Measurements from ENCODE around the gene SMOC2. TPM values are rescaled to one million over a fixed set of nuclear protein-coding genes. Genes with fewer than 3 reads are reported as not detected.
"Not testable (repeated sequence)": the region's sequence is repeated elsewhere in the genome, so short reads cannot be mapped to it uniquely, and the experiment has no call there.

SMOC2 gene
- total and polyA plus RNA-seq, 7 donors = 12.3 to 90.3 (median 22.8) TPM

DNA sequence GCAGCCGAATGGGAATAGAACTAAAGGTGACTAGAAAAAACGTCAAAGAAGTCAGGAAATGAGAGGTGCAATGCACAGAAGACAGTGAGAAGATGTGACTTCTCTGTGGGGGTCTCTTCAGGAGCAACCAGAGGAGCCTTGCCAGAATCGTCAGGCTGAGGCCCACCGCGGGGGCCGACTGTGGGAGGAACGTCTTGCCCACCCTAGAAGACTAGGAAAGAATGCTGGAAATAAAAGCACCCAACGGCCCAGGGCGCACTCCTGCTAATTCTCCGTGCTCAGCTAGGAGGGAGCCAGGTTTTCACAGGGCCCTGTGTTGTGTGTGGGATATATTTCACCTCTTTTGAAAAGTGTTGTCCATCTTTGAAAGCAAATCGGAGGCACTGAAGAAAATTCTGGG, 129.2 kb downstream of the SMOC2 start:
- DNase-seq (no peak), ATAC-seq (no peak)
- Histone ChIP-seq H3K27me3 (ENCODE audit: insufficient read depth in 3 of 3, low read length in 2 of 3) (peaks cover 0 to 10% (median 3%) of the 10 kb centered on the region in 3 donors), H3K36me3 (ENCODE audit: insufficient read depth in 1 of 2, low read depth in 1 of 2) (no peaks in the 10 kb centered on the region), H3K4me3 (no peak overlapping the region), H3K9me3 (no peaks in the 10 kb centered on the region), H3K27ac (no peak overlapping the region), H3K4me1 (no peaks in the 10 kb centered on the region)
- intact Hi-C loops (cut with DNase I) = no loop called here
- TF ChIP-seq, protein P1, sequence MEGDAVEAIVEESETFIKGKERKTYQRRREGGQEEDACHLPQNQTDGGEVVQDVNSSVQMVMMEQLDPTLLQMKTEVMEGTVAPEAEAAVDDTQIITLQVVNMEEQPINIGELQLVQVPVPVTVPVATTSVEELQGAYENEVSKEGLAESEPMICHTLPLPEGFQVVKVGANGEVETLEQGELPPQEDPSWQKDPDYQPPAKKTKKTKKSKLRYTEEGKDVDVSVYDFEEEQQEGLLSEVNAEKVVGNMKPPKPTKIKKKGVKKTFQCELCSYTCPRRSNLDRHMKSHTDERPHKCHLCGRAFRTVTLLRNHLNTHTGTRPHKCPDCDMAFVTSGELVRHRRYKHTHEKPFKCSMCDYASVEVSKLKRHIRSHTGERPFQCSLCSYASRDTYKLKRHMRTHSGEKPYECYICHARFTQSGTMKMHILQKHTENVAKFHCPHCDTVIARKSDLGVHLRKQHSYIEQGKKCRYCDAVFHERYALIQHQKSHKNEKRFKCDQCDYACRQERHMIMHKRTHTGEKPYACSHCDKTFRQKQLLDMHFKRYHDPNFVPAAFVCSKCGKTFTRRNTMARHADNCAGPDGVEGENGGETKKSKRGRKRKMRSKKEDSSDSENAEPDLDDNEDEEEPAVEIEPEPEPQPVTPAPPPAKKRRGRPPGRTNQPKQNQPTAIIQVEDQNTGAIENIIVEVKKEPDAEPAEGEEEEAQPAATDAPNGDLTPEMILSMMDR (IDR thresholded peaks at IDR 0.05) = no peak
- 66 to 71% (median 68%) methylated on average over 11 of the region's 11 CpGs for WGBS, 3 donors

DNA sequence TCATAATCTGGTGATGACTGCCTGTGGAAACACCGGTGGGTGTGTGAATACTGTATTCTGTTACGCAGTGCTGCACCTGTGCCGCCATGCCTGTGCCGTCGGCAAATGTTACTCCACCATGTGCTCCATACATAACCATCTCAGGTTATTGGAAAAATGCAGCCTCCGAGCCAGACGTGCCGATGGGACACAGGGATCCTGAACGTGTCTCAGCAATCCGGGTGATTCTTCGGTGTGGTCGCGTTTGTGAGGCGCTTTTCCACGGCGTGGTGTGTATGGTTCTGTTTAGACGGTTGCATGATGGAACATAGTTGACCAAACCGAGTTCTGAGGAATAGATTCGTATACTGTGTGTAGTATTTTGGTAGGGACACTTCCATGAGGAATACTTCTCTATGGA, 130.3 kb downstream of the SMOC2 start:
- Histone ChIP-seq H3K36me3 (ENCODE audit: insufficient read depth in 1 of 2, low read depth in 1 of 2) (no peaks in the 10 kb centered on the region), H3K27ac (no peak overlapping the region), H3K9me3 (no peaks in the 10 kb centered on the region), H3K4me3 (no peak overlapping the region), H3K27me3 (ENCODE audit: insufficient read depth in 3 of 3, low read length in 2 of 3) (peaks cover 0 to 10% (median 7%) of the 10 kb centered on the region in 3 donors), H3K4me1 (no peaks in the 10 kb centered on the region)
- DNase-seq = no peak
- WGBS, 3 donors = 91 to 93% (median 92%) methylated on average over 19 of the region's 19 CpGs
- TF ChIP-seq, protein P1 (IDR thresholded peaks at IDR 0.05) = no peak
- intact Hi-C loops (cut with DNase I) = no loop called here
- ATAC-seq = no peak

DNA sequence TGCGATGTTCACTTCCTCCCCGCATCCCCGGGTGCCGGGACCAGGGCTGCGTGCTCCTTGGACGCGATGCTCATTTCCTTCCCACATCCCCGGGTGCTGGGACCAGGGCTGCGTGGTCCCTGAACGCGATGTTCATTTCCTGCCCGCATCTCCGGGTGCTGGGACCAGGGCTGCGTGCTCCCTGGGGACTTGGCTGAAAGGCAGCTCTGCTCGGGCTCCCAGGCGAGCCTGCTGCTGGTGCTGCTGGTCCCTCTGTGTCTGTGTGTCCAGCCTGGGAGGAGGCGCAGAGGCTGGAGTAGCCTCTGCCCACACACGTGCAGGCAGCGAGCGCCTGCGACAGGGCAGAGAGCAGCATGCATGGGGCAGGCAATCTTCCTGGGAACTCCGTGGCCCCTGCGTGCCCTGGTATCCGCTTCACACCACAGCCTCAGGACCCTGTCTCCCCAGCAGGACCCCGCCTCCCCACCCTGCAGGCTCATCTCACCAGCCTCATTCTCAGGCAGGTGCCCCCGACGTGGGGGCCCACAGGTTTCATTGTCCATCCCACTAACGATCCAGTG, 132.4 kb downstream of the SMOC2 start:
- 86 to 91% (median 86%) methylated on average over 23 to 24 of the region's 28 CpGs for WGBS, 3 donors
- H3K9me3 ChIP-seq; intact Hi-C loops (cut with DNase I); H3K4me1 ChIP-seq; H3K36me3 ChIP-seq (ENCODE audit: insufficient read depth in 1 of 2, low read depth in 1 of 2); H3K4me3 ChIP-seq; DNase-seq; ATAC-seq; H3K27ac ChIP-seq: not testable (repeated sequence)
- H3K27me3 ChIP-seq (ENCODE audit: insufficient read depth in 3 of 3, low read length in 2 of 3) = peaks cover 0 to 19% (median 9%) of the 10 kb centered on the region in 3 donors

DNA sequence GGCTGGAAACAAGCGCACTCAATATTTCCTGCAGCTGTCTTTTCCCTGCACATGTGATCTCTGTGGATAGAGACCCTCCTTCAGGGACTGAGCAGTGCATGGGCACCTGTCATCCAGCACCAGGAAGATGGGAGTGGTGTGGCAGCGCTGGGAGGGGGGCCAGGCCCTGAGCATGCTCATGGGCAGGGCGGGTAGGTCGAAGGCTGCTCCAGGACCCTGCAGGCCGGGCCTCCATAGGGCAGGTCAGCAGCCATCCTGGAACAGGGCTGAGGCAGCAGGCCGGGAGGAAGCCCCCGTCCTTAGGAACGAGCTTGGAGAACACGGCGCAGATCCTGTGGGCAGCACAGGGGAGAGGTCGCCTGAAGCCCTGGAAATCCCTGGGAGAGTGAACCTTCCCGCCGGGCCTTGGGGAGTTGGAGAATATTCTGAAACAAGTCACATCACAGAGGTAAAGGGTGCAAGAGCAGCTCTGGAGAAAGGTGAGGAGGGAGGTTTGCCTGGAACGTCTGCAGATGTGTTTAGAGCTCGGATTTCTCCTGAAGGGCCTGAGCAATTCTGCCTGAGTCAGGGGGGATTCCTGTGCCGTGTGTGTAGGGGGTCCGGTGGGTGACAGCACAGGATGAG, 133.2 kb downstream of the SMOC2 start:
- ATAC-seq = peak in 1 of 4 donors; percentile 22

DNA sequence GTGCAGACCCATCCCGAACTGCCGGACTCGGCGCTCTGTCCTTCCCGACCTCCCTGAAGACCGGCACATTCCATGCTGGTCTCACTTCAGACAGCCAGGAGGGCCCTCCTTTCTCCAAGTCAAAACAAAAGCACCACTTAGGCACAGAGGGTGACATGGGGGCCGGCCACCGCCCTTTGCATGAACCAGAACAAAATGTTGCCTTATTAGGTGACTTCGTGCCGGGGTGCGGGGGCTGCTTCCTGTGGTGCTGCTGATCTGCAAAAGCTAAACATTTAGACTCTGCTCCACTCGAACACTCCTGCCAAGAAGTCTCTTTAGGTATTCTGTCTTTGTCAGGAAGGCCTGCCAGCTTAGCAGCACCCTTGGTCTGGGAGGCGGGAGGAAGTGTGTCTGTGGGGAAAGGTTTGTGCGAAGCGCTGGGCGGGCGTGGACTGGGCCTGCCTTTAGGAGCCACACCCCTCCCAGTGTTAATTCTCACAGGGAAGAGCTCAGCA, 133.8 kb downstream of the SMOC2 start:
- peak in 2 of 4 donors; percentile 35 to 56 for ATAC-seq

More for the DNA sequence above, 133.2 kb downstream of the SMOC2 start:
- H3K27ac ChIP-seq = no peak overlapping the region
- H3K36me3 ChIP-seq (ENCODE audit: insufficient read depth in 1 of 2, low read depth in 1 of 2) = no peaks in the 10 kb centered on the region
- no peaks in the 10 kb centered on the region for H3K9me3 ChIP-seq
- no peak for DNase-seq
- TF ChIP-seq, protein P1 (IDR thresholded peaks at IDR 0.05) = no peak
- no peaks in the 10 kb centered on the region for H3K4me1 ChIP-seq
- peaks cover 0 to 19% (median 9%) of the 10 kb centered on the region in 3 donors for H3K27me3 ChIP-seq (ENCODE audit: insufficient read depth in 3 of 3, low read length in 2 of 3)
- intact Hi-C loops (cut with DNase I) = no loop called here
- 75 to 78% (median 76%) methylated on average over 17 of the region's 17 CpGs for WGBS, 3 donors
- H3K4me3 ChIP-seq = no peak overlapping the region

More for the DNA sequence above, 133.8 kb downstream of the SMOC2 start:
- Histone ChIP-seq H3K27ac (no peak overlapping the region), H3K9me3 (no peaks in the 10 kb centered on the region), H3K27me3 (ENCODE audit: insufficient read depth in 3 of 3, low read length in 2 of 3) (peaks cover 0 to 19% (median 9%) of the 10 kb centered on the region in 3 donors), H3K4me1 (no peaks in the 10 kb centered on the region), H3K36me3 (ENCODE audit: insufficient read depth in 1 of 2, low read depth in 1 of 2) (no peaks in the 10 kb centered on the region), H3K4me3 (no peak overlapping the region)
- WGBS, 3 donors = 66 to 67% (median 67%) methylated on average over 17 of the region's 17 CpGs
- DNase-seq = peak in 1 of 2 donors; percentile 31
- intact Hi-C loops (cut with DNase I) = no loop called here
- TF ChIP-seq, protein P1 (IDR thresholded peaks at IDR 0.05) = no peak

Data from psoas muscle (tissue), 8 donors.